Measurements from ENCODE around the gene AKAP12.

Gene AKAP12

GRCh38 chr6:151239603-151240035 lies at the start of gene AKAP12:
Gene AKAP12 (plus strand): TSS chr6:151239967. CDS start chr6:151240563, 596 bp downstream.
- no peak for DNase-seq

DNA sequence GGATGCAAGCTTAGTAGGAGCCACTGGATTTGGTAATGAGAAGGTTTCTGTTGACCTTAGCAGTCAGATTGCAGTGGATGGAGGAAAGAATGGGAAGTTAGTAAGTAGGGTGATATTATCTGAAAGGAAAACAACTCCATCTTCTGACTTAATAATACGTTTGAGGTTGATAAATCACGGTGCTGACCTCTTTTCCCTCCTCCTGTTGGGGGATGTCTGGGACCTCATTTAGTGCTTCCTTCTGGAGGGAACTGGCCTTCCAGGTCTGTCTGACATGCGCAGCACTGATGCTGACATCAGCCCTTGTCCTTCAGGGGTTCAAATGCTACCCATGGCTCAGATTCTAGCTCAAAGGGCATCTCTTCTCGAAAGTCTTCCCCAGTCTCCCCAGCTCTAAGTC lies 48.2 kb upstream of the AKAP12 start:
- DNase-seq, result no peak

DNA sequence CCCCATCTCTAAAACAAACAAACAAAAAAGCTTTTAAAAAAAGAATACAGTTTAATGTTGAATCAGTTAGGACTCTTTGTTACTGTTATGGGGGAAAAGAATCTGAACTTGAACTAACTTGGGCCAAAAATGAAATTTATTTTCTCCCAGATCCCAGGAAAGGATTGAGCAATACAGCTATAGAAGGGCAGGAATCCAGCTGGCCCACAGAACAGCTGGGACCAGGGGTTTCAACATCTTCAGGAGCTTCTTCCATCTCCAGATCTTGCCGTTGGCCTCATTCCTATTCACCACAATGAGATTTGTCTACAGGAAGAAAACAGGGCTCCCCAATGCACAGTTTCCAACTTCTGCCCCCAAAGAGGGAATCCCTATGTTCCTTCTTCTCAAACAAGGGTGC lies 43.2 kb upstream of the AKAP12 start:
- no peak for DNase-seq

- DNase-seq, result no peak
These were observed 42.2 kb upstream of the AKAP12 start for GRCh38 chr6:151197556-151197955.

- no peak for DNase-seq
These were observed 39.8 kb upstream of the AKAP12 start for GRCh38 chr6:151199991-151200390.

DNA sequence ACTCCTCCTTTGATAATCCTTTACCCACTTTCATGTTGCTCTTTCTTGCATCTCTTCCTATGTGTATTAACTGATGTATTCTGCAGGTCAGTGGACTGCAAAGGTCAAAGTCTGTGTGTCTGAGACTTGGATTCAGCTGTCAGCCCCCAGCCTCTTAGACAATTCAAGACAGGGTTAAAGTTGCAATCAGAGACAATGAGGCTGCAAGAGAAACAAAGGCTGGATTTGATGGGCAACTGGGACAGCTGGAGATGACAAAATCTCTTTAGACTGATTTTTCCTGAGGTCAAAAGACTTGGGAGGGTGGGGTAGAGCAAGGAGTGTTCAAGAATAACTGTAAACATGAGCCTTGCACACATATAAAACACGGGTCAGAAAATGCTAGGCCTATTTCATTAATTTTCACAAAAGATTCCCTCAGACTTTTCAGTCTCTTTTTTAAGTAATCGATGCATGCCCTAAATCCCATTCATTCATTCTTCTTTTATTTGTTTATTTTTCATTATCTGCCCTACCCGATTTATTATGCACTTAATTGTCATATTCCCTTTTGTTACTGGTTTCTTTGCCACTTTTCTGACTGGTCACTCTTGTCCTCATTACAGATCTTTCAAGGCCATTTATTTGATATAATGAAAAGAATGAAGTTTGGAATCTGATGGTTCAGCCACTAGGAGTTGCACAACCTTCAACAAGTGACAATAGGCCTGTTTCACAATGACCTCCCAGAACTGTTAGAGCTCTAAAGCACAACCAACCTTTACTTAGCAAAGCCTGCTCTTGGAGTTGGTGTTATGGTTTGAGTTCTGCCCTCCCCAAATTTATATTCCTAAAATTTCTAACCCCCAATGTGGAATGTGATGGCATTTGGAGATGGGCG lies 33.8 kb upstream of the AKAP12 start:
- no peak for DNase-seq

- DNase-seq, result no peak
These were observed 32.1 kb upstream of the AKAP12 start for GRCh38 chr6:151207674-151208073.

GRCh38 chr6:151209071-151209831 lies 30.5 kb upstream of the AKAP12 start:
- no peak for DNase-seq

- DNase-seq, result no peak
These were observed 28.7 kb upstream of the AKAP12 start for GRCh38 chr6:151211075-151211474.

DNA sequence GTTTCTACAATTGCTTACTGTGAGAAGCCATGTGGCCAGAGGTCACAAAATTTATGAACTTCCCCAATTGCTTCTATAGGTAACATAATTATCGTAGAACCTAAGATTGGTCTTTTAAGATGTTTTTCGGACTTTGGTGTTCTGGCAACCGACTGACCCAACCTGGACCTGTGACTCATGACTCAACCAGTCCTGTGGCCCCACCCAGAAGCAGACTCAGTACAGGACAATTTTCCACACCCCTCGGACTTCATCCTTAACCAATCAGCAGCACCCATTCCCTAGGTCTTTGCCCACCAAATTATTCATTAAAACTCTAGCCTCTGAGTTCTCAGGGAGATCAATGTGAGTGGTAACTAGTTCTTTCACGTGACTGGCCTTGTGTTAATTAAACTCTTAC lies 26.4 kb upstream of the AKAP12 start:
- DNase-seq, result no peak

- no peak for DNase-seq
These were observed 23.8 kb upstream of the AKAP12 start for GRCh38 chr6:151215999-151216398.

- DNase-seq, result no peak
These were observed 23.0 kb upstream of the AKAP12 start for GRCh38 chr6:151216804-151217203.

DNA sequence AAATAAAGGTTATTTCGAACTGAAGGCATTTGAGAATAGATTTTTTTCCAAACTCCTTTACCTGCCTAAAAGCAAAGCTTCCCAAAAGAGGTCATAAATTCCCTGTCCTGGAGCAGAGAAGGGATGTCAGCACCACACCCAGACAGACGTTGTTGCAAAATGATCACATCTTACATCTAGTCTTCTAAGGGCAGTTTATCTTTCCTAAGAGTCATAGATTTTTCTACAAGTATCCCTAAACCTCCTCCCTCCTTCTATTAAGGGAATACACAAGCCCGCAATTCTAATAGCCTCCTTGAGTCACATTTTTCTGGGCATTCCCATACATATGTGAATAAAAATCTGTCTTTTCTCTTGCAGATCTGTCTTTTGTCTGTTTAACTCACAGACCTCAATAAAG lies 20.6 kb upstream of the AKAP12 start:
- no peak for DNase-seq

GRCh38 chr6:151224076-151224475 lies 15.7 kb upstream of the AKAP12 start:
- DNase-seq, result no peak

DNA sequence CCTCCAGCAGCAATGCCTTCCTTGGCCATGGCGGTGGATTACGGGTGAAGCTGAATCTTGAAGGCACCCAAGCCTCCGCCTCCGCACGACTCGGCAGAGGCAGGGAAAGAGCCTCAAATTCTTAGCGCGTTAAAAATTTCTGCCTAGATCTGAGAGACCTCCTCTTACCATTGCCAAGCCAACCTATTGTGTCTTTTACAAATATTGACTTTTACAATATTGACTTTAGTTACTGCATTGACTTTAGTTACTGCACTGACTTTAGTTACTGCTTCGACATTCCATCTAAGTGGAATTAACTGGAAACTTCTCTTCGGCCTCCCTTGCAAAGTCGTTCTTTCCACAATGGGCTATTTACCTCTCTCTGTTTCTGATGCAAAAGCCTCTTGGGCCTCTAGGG lies 13.8 kb upstream of the AKAP12 start:
- no peak for DNase-seq

DNA sequence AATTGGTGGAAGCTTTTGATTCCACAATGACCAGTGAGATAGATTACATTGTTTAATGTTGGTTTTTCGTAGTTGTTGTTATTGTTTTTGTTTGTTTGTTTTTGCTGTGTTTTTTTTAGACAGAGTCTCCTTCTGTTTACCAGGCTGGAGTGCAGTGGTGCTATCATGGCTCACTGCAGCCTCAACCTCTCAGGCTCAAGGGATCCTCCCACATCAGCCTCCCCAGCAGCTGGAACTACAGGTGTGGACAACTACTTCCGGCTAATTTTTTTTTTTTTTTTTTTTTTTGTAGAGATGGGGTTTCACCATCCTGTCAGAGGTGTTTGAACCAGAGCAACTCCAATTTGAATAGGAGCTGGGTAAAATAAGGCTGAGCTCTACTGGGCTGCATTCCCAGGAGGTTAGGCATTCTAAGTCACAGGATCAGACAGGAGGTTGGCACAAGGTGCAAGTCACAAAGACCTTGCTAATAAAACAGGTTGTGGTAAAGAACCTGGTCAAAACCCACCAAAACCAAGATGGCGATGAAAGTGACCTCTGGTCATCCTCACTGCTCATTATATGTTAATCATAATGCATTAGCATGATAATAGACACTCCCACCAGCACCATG lies 10.9 kb upstream of the AKAP12 start:
- no peak for DNase-seq

GRCh38 chr6:151229401-151230276 lies 10.1 kb upstream of the AKAP12 start:
- DNase-seq, result peak; percentile 78

DNA sequence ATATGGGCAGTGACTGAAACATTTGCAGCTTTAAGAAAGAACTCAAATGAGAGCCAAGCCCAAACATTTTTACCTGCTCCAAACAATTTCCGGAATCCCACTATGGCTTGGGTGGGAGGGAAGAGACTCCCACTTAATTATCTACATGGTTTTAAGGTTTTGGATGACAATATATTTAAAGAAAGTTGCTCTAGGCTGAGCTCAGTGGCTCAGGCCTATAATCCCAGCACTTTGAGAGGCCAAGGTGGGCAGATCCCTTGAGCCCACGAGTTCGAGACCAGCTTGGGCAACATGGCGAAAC lies 9.5 kb upstream of the AKAP12 start:
- DNase-seq, result no peak

GRCh38 chr6:151232899-151233298 lies 6.9 kb upstream of the AKAP12 start:
- DNase-seq, result no peak

DNA sequence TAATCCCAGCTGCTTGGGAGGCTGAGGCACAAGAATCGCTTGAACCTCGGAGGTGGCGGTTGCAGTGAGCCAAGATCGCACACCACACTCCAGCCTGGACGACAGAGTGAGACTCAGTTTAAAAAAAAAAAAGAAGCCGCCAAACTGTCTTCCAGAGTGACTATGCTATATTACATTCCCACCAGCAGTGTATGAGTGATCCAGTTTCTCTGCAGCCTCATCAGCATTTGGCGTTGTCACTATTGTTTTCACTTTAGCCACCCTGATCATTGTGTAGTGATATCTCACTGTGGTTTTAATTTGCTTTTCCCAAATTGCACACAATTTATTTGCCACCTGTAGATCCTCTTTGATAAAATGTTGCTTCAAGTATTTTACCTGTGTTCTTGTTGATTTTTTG lies 6.0 kb upstream of the AKAP12 start:
- no peak for DNase-seq

DNA sequence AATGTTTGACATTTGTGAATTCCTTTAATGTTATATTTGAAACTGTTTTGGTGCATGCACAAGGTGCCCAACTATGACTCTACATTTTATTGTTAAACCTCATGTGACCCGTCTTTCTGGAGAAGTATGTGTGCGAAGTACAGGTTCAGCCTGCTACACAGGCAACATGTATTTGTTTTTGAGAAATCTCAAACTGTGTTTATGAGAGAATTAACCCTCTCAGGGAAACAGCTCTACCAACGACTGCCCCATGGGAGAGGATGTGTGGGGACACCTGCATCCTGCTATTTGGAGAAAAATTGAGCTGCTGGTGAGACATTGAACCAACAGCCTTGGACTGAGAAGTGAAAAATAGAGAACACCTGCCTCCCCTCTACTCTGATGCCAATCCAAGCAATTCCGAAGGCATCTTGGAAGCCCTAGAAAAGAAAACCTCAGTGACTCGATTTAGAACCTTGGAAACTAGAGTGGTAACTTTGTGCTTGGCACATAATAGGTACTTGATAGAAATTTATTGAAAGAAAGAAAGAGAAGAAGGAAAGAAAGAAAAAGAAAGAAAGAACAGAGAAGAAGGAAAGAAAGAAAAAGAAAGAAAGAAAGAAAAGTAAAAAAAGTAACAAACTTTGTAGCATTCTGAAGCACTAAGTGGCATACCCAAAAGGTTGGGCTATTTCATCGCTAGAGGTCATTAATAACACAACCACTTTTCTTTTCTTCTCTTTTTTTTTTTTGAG lies 2.9 kb upstream of the AKAP12 start:
- no peak for DNase-seq

DNA sequence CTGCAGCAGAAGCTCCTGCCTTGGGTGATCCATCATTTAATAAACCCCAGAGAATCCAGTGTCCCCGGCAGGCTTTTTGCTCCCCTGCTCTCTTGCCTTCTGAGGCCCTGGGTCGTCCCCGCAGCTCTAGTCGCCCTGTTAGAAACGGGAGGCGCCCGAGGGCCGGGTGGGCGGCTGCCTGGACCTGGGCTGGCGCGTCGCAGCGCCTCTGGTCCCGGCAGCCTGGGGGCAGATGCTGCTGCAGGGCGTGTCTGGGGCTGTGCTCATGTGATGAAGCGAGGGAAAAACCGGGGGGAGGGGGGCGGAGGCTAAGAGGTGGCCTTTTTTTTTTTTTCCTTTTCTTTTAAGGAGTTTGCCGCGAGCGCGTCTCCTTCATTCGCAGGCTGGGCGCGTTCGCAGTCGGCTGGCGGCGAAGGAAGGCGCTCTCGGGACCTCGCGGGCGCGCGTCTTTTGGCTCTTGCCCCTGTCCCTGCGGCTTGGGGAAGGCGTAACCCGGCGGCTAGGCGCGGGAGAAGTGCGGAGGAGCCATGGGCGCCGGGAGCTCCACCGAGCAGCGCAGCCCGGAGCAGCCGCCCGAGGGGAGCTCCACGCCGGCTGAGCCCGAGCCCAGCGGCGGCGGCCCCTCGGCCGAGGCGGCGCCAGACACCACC lies 394 bp downstream of the AKAP12 start:
- peak; percentile 50 for DNase-seq
